Measurements from ENCODE around the gene IRF8.
A peak's percentile ranks its signal among the peaks of the same experiment; 100 is the strongest.
"Not testable (repeated sequence)": the region's sequence is repeated elsewhere in the genome, so short reads cannot be mapped to it uniquely, and the experiment has no call there.

Gene IRF8, protein sequence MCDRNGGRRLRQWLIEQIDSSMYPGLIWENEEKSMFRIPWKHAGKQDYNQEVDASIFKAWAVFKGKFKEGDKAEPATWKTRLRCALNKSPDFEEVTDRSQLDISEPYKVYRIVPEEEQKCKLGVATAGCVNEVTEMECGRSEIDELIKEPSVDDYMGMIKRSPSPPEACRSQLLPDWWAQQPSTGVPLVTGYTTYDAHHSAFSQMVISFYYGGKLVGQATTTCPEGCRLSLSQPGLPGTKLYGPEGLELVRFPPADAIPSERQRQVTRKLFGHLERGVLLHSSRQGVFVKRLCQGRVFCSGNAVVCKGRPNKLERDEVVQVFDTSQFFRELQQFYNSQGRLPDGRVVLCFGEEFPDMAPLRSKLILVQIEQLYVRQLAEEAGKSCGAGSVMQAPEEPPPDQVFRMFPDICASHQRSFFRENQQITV

DNA sequence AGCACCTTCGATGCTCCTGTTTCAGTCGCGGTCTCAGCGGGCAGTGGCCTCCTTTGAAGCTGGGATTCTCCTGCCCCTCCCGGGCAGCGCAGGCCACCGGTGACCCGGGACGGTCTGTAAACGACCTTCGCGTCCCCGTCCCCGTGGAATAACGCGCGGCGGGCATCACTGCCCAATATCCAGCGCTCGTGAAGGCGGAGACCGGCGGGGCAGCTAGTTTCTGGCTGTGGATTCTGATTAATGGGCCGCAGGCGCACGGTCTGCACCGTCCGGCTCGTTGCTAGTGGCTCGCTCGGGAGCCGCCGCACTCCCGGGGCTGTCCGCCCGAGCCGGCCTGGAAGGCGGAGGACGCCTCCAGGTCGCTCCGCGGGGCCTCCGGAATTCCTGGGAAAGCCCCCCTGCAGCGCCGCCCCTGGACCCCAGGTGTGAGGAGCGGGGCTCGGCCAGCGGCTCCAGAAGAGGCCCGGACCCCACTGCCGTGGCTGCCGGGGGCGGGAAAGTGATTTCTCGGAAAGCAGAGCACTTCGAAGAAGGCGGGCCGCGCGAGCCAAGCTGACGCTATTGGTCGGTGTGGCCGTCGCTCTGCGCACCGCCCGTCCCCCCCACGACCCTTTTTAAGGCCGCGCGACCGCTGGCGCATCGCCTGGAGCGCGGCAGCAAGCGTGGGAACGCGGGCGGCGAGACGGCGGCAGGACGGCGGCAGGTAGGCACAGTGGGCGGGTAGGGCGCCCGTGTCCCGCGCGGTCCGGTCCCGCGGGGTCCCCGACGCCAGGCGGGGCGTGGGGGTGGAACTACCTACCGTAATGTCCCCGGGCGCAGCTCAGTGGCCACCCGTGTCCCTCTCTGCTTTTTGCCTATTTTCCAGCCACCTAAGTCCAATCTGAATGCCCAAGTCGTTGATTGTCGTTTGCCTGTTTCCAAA is at the start of gene IRF8:
Gene IRF8 (plus strand): TSS at position 642 of the 922 bp plus-strand sequence. CDS start 3,854 bp downstream, outside the sequence.
- peak within 1 kb of the TSS; percentile 94 for H3K27ac Mint-ChIP-seq
- H3K36me3 Mint-ChIP-seq (ENCODE audit: low read depth): peaks cover 47% of the 10 kb centered on the region
- H3K4me3 Mint-ChIP-seq: peak within 1 kb of the TSS; percentile 91
- peaks cover 4% of the 10 kb centered on the region for H3K27me3 Mint-ChIP-seq
- H3K9me3 Mint-ChIP-seq: no peaks in the 10 kb centered on the region
- peak; percentile 92 for DNase-seq
- H3K4me1 Mint-ChIP-seq (ENCODE audit: low read depth): peaks cover 58% of the 10 kb centered on the region

DNA sequence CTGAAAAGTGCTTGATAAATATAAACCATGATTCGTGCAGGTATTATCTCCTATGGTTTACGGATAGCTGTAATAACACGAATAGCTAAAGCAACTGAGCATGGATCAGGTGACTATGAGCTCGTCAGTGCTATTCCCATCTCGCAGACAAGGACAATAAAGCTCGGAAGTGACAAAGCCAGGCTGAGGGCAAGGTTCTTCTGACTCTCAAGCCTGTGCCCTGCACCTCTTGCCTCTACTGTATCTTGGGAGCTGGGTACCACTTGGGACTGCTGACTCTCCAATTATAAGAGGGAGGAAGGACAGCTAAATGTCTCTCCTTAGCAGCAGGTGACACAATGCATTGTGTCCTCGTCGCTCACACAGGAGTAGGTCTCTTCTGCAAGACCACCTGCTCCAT is 49.6 kb upstream of the IRF8 start:
- DNase-seq: no peak
- Mint-ChIP-seq H3K27ac (no peak overlapping the region), H3K4me1 (ENCODE audit: low read depth) (peaks cover 4% of the 10 kb centered on the region)

DNA sequence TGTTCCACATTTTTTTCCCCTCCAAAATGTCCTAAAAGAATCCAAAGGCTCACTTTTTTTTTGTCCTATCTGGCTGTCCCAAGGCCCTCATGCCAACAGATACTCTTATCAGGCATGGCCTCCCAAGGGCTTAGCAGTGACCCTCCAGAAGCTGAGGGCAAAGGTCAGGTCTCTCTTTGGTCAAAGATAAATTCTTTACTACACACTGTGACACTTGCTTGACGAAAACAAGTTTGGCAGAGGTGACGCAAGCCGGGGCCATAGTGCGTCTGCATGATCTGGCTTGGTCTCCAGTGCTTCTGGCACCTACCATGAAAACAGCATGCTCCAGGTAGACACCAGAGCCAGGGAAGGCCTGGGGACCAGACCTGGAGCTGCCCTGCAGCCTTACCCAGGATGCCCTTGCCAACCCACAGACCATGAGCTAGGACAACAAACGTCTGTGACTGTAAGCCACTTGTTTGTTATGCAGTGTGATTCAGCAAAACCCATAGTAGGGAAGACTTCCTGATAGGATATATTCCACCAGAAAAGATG is 48.5 kb upstream of the IRF8 start:
- H3K36me3 Mint-ChIP-seq (ENCODE audit: low read depth): no peaks in the 10 kb centered on the region
- H3K27me3 Mint-ChIP-seq: peaks cover 22% of the 10 kb centered on the region

More for the DNA sequence above, 49.6 kb upstream of the IRF8 start:
- no peaks in the 10 kb centered on the region for H3K9me3 Mint-ChIP-seq
- no peaks in the 10 kb centered on the region for H3K36me3 Mint-ChIP-seq (ENCODE audit: low read depth)
- peaks cover 32% of the 10 kb centered on the region for H3K27me3 Mint-ChIP-seq
- no peak overlapping the region for H3K4me3 Mint-ChIP-seq

DNA sequence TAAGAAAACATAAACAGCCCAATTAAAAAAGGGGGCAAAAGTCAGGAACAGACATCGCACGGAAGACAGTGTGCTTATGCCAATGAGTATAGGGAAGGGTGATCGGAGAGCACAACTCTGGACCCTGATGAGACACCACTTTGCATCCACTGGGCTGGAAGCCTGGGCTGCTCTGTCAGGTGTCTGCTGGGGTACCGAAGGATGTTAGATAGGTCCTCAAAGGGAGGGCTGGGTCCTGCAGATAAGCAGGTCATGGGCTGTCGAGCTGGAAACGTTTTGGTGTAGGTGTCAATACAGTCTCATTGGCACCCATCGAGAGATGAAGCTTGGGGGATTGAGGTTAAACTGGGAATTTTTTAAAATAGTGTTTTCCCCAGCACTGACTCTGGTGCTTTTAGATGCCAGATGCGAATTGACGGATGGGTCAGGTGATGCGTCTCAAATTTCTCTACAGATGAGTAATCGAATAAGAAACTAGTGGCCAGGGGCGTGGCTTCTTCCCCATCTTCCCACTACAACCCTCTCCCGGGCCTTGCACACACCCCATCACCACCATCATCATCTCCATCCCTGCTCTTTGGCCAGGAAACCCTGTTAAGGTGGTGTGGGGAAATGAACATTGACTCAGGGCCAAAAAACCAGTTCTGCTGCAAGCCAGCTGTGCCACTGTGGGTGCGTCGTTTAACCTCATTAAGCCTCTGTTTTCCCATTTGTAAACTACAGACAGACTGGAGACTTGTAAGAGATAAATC is 47.8 kb upstream of the IRF8 start:
- H3K27ac Mint-ChIP-seq: no peak overlapping the region
- peaks cover 2% of the 10 kb centered on the region for H3K9me3 Mint-ChIP-seq
- H3K27me3 Mint-ChIP-seq: peaks cover 27% of the 10 kb centered on the region
- no peaks in the 10 kb centered on the region for H3K36me3 Mint-ChIP-seq (ENCODE audit: low read depth)
- DNase-seq: peak; percentile 22
- H3K4me1 Mint-ChIP-seq (ENCODE audit: low read depth): peaks cover 5% of the 10 kb centered on the region
- no peak overlapping the region for H3K4me3 Mint-ChIP-seq

More for the DNA sequence above, 48.5 kb upstream of the IRF8 start:
- H3K4me3 Mint-ChIP-seq: no peak overlapping the region
- H3K4me1 Mint-ChIP-seq (ENCODE audit: low read depth): no peaks in the 10 kb centered on the region
- peaks cover 2% of the 10 kb centered on the region for H3K9me3 Mint-ChIP-seq
- no peak overlapping the region for H3K27ac Mint-ChIP-seq
- DNase-seq: peak; percentile 22

DNA sequence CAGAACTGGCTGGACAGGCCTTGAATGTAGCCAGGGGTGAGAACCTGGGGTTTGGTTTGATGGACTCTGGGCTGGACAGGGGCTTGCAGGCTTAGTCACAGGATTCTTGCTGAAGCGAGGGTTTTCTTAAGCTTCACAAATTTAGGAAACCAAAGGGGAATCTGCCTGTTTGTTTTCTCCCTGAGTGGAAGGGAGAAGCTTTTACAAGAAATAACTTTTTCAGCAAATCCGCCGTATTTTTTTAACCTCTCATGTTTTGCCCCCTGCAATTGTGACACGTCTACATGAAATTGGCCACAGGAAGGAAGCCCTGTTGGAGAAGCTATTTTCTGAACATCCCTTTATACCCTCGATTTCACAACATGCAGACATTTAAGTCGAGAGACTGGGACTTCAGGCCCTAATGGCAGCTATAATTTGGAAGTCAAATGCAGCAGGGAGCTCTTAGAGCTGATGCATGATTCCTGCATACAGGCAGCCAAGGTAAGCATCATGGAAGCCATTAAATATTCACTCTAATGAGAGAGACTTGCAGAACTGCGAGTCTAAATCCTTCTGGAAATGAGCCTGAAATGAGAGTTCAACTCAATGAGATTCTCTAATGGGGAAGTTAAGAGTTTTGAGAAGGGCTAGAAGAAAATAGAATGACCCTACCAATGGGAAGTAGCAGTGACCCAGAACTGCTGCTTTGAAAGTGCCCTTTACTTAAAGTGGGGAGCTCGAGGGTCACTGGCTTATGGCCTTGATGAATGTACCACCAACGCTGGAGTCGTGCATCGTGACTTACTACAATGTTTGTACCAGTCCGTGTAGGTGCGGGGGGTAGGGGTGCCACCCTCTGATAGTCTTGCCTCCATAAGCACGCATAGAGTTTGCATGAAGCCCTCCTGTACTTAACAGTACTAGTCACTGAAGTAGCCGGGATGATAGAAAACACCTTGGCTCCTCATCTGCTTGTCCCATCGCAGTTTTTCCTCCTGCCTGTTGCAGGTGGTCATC is 45.1 kb upstream of the IRF8 start:
- DNase-seq: no peak
- H3K4me3 Mint-ChIP-seq: no peak overlapping the region
- peaks cover 2% of the 10 kb centered on the region for H3K9me3 Mint-ChIP-seq
- H3K27me3 Mint-ChIP-seq: peaks cover 10% of the 10 kb centered on the region
- peaks cover 13% of the 10 kb centered on the region for H3K4me1 Mint-ChIP-seq (ENCODE audit: low read depth)
- no peak overlapping the region for H3K27ac Mint-ChIP-seq
- no peaks in the 10 kb centered on the region for H3K36me3 Mint-ChIP-seq (ENCODE audit: low read depth)

DNA sequence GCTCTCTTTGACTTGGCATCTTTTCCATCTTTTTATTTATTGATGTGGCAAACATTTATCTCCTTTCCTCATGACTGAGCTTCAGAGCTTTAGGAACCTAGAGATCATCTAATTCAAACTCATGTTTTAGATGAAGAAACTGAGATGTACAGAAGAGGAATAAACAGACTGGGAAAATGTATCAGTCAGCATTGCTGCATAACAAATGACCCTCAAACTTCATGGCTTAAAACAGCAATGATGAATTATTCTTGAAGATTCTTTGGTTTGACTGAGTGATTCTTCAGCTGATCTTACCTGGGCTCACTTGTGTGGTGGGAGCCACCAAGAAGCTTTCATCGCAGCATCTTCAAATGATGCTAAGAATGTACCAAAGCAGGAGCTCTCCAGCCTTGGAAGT is 44.0 kb upstream of the IRF8 start:
- H3K36me3 Mint-ChIP-seq (ENCODE audit: low read depth): no peaks in the 10 kb centered on the region
- no peak overlapping the region for H3K27ac Mint-ChIP-seq
- no peak overlapping the region for H3K4me3 Mint-ChIP-seq
- H3K27me3 Mint-ChIP-seq: peaks cover 9% of the 10 kb centered on the region
- H3K4me1 Mint-ChIP-seq (ENCODE audit: low read depth): peaks cover 13% of the 10 kb centered on the region
- DNase-seq: no peak
- peaks cover 2% of the 10 kb centered on the region for H3K9me3 Mint-ChIP-seq

DNA sequence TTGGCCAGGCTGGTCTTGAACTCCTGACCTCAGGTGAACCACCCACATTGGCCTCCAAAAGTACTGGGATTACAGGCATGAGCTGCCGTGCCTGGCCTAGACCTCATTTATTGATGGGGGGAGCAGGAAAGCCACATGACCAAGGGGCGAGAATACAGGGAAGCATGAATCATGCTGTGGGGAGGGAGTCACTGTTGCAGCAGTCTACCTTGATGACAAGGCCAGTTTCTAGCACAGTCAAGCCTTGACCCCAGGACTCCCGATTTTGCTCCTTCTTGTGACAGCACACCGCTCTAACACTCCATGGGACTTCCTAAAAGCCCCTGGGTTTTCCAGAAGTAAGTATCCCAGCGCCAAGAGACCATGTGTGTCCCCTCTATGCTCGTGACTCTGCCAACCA is 42.9 kb upstream of the IRF8 start:
- peak; percentile 28 for DNase-seq
- peaks cover 22% of the 10 kb centered on the region for H3K4me1 Mint-ChIP-seq (ENCODE audit: low read depth)
- no peaks in the 10 kb centered on the region for H3K36me3 Mint-ChIP-seq (ENCODE audit: low read depth)
- no peak overlapping the region for H3K27ac Mint-ChIP-seq
- peaks cover 9% of the 10 kb centered on the region for H3K27me3 Mint-ChIP-seq
- H3K9me3 Mint-ChIP-seq: peaks cover 2% of the 10 kb centered on the region
- H3K4me3 Mint-ChIP-seq: no peak overlapping the region

DNA sequence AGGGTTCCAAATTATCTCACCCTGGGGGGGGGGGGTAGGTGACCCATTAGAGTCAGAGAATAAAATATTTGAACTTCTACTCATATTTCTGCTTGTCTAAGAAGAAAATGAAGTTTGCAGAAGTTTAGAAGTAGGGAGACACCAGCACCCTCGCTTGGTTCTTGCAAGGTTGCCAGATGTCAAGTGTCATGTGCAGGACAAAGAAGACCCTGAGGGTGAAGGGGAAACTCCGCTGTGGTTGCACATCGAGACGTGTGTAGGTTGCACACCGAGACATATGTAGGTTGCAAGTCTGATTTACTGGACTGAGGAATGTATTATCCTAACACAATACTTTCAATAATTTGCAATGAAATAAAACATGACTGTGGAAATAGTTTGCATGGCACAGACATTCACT is 42.4 kb upstream of the IRF8 start:
- no peak overlapping the region for H3K27ac Mint-ChIP-seq
- peaks cover 2% of the 10 kb centered on the region for H3K9me3 Mint-ChIP-seq
- H3K27me3 Mint-ChIP-seq: peaks cover 9% of the 10 kb centered on the region
- no peak overlapping the region for H3K4me3 Mint-ChIP-seq
- H3K36me3 Mint-ChIP-seq (ENCODE audit: low read depth): no peaks in the 10 kb centered on the region
- peak; percentile 23 for DNase-seq
- peaks cover 22% of the 10 kb centered on the region for H3K4me1 Mint-ChIP-seq (ENCODE audit: low read depth)

DNA sequence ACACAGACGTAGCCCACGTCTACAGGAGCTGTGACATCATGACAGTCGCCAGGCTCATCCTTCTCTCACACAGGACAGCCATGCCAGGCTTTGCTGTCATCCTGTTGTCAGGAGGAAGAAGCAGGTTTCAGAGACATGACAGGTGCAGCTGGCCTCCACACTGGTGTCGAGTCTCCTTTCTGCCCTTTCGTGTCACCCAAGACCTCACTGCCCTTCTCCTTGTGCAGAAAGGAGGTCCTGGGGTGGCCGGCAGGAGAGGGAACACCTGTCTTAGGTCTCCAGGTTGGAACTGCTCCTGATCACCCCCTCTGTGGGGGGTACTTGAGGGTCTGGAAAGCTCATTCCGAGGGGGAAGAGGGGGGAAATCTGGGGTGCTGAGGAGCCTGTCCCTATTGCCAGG is 41.6 kb upstream of the IRF8 start:
- H3K9me3 Mint-ChIP-seq: peaks cover 2% of the 10 kb centered on the region

DNA sequence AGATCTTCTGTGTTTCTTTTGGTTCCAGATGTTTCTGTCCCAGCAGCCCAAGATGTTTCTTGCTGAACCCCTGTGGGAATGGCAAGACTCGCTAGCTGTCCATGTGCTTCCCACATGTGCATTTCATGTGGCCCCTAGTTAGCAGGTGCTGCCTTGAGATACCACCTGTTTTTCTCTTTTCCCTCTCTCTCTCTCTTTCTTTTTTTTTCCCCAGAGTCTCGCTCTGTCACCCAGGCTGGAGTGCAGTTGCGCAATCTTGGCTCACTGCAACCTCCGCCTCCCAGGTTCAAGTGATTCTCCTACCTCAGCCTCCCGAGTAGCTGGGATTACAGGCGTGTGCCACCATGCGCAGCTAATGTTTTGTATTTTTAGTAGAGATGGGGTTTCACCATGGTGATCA is 40.4 kb upstream of the IRF8 start:
- not testable (repeated sequence) for H3K4me3 Mint-ChIP-seq; H3K27ac Mint-ChIP-seq; H3K9me3 Mint-ChIP-seq; H3K36me3 Mint-ChIP-seq (ENCODE audit: low read depth)
- peak; percentile 18 for DNase-seq
- peaks cover 15% of the 10 kb centered on the region for H3K27me3 Mint-ChIP-seq
- peaks cover 22% of the 10 kb centered on the region for H3K4me1 Mint-ChIP-seq (ENCODE audit: low read depth)

More for the DNA sequence above, 41.6 kb upstream of the IRF8 start:
- DNase-seq: no peak
- Mint-ChIP-seq H3K4me3 (no peak overlapping the region), H3K27me3 (peaks cover 12% of the 10 kb centered on the region), H3K27ac (no peak overlapping the region), H3K4me1 (ENCODE audit: low read depth) (peaks cover 22% of the 10 kb centered on the region), H3K36me3 (ENCODE audit: low read depth) (no peaks in the 10 kb centered on the region)

DNA sequence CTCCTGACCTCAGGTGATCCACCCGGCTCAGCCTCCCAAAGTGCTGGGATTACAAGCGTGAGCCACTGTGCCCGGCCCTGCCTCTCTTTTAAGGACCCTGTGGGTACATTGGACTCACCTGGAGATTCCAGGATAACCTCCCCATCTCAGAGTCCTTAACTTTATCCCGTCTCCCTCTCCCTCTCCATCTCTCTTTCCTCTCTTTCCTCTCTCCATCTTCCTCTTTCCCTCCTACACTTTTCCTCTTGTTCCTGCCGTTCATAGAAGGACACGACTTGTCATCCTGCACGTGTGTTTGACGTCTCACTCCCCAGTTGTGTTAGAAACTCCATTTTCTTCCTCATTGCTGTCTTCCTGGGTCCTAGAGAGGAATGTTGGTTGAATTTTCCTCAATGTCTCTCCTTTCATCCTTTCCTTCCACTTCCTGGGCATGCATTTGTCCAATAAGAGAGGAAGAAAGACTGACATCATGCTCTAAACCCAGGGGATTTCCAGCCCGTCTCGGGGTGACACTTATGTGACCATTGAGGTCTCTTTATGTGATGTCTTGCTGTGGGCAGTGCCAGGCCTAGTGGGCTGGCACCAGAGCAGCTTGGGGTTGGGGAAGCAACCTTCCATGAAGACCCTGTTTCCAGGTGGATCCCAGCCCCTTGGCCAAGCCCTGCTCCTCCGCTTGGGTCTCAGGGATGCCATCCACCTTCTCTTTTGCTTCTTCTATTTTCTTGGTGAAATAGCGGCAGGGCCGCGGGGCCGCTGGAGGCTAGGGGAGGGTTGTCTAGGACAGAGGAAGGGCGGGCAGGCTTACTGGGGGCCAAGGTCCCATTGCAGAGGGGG is 39.8 kb upstream of the IRF8 start:
- peaks cover 22% of the 10 kb centered on the region for H3K4me1 Mint-ChIP-seq (ENCODE audit: low read depth)
- no peak overlapping the region for H3K4me3 Mint-ChIP-seq
- peak; percentile 25 for DNase-seq
- H3K27me3 Mint-ChIP-seq: peaks cover 17% of the 10 kb centered on the region
- peaks cover 2% of the 10 kb centered on the region for H3K9me3 Mint-ChIP-seq
- H3K27ac Mint-ChIP-seq: no peak overlapping the region
- no peaks in the 10 kb centered on the region for H3K36me3 Mint-ChIP-seq (ENCODE audit: low read depth)

DNA sequence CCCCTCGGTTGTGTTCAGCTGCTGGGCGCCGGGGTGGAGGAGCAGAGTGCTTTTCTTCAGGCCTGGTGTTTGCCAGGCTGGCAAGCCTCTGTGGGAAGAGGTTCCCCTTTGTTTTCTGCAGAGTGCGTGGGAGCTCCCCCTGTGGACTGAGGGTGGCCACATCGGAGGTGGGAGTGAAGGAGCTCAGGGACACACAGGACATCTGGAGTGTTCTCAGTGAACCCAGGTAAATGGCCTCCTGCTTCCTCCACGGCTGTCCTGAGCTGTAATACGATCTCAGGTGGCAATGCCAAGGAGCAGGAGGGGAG is 39.2 kb upstream of the IRF8 start:
- no peak overlapping the region for H3K27ac Mint-ChIP-seq
- peaks cover 22% of the 10 kb centered on the region for H3K4me1 Mint-ChIP-seq (ENCODE audit: low read depth)
- H3K4me3 Mint-ChIP-seq: no peak overlapping the region
- DNase-seq: no peak
- no peaks in the 10 kb centered on the region for H3K36me3 Mint-ChIP-seq (ENCODE audit: low read depth)
- peaks cover 2% of the 10 kb centered on the region for H3K9me3 Mint-ChIP-seq
- H3K27me3 Mint-ChIP-seq: peaks cover 18% of the 10 kb centered on the region

All from activated T-cell treated with anti-CD3 and anti-CD28 coated beads, Interleukin-2, amount 50 U/mL, for 24 hours (primary cell).